A549 (cell line): ENCODE data around the gene PAIP2B.

Experiments used
- CTCF ChIP-seq: fragments of >200 bp; sonication (Bioruptor Twin); formaldehyde crosslinking; IDR thresholded peaks from 3 replicates; pipeline ENCODE4 v1.5.1; 2016
- EHMT2 ChIP-seq: fragments of 200-600 bp; sonication (generic); IDR thresholded peaks from 2 replicates; pipeline ENCODE4 v1.6.1; 2016; ENCODE audit warnings: antibody characterized with exemption, low read depth, mild to moderate bottlenecking, moderate library complexity
- ELK1 ChIP-seq: fragments of 150-350 bp; IDR thresholded peaks from 2 replicates; pipeline ENCODE4 v1.6.1; 2014; ENCODE audit warnings: low read depth, mild to moderate bottlenecking, low read length
- ESRRA ChIP-seq: fragments of 150-350 bp; IDR thresholded peaks from 2 replicates; pipeline ENCODE4 v1.6.1; 2014; ENCODE audit warnings: mild to moderate bottlenecking, low read length, borderline replicate concordance
- JUN ChIP-seq, 2 experiments: fragments of >200 bp; sonication (Bioruptor Twin); formaldehyde crosslinking; IDR thresholded peaks; 2 replicates in 1 of 2; 3 replicates in 1 of 2; pipeline ENCODE4 v1.6.1; 2016 to 2017
- MAX ChIP-seq: IDR thresholded peaks from 2 replicates; pipeline ENCODE4 v1.6.1; 2012
- MAZ ChIP-seq: fragments of 150-350 bp; IDR thresholded peaks from 2 replicates; pipeline ENCODE4 v1.6.1; 2014; ENCODE audit warnings: antibody characterized with exemption, low read depth, low read length, borderline replicate concordance
- NR3C1 ChIP-seq: fragments of >200 bp; sonication (Bioruptor Twin); formaldehyde crosslinking; IDR thresholded peaks from 3 replicates; pipeline ENCODE4 v1.6.1; 2017
- POLR2A ChIP-seq: IDR thresholded peaks from 2 replicates; pipeline ENCODE4 v1.6.1; 2012; ENCODE audit warnings: mild to moderate bottlenecking, low read length
- REST ChIP-seq: fragments of 200-600 bp; sonication (generic); IDR thresholded peaks from 2 replicates; pipeline ENCODE4 v1.6.1; 2016; ENCODE audit warnings: antibody characterized with exemption, mild to moderate bottlenecking, moderate library complexity
- RFX5 ChIP-seq: fragments of 450-650 bp; IDR thresholded peaks from 2 replicates; pipeline ENCODE4 v1.7.1; 2014; ENCODE audit warnings: antibody characterized with exemption, mild to moderate bottlenecking, moderate library complexity
- USF2 ChIP-seq: fragments of 450-650 bp; IDR thresholded peaks from 2 replicates; pipeline ENCODE4 v1.6.1; 2014; ENCODE audit warnings: antibody characterized with exemption

GRCh38 chr2:71244302-71244660 lies 17.4 kb upstream of the PAIP2B start:
- TF ChIP-seq CTCF (no peak), NR3C1 (no peak), POLR2A (no peak), JUN (IDR thresholded peaks at IDR 0.05) (no peak), RFX5 (no peak), MAZ (no peak), ESRRA (no peak), USF2 (no peak), REST (no peak), EHMT2 (no peak), MAX (no peak), ELK1 (no peak)
